Ramos (cell line): Measurements from ENCODE around the gene PLCB1.
"Not testable (repeated sequence)": the region's sequence is repeated elsewhere in the genome, so short reads cannot be mapped to it uniquely, and the experiment has no call there.

Experiments used
- in situ Hi-C: fragments of 300-500 bp; cut with MboI; formaldehyde crosslinking; loops from one replicate; pipeline ENCODE4 v1.14.3; 2022; ENCODE audit warnings: low sequenced_read_pairs; ENCODE audit not compliant: unreplicated experiment

Gene PLCB1

GRCh38 chr20:8131598-8132483 is at the start of gene PLCB1:
Gene PLCB1, plus strand, starts transcription at chr20:8132266. Its CDS starts 386 bp downstream, at chr20:8132652.
- in situ Hi-C loops, result loop anchor here (10.0 to 25.0 kb wide), 2 partner anchors 405 to 593 kb away; no protein-coding TSS in a partner anchor

DNA sequence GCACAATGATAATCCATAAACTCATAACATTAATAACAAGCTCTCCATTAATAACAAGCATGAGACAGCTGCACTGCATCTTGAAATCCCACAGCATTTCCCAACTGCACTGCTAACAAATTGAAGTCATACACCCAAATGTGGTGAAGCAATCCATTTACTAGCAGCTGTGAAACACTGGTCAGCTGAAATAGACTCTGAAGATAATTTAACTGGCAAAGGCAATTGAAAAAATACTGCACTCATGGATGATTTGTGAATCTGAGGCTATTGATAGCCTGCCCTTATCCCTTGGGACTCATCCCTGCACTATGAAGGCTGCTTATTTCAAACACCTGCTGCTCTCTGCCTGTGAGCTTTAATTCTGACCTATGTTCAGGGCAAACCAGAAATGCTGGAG is 49.1 kb upstream of the PLCB1 start:
- in situ Hi-C loops, result no loop called here

- in situ Hi-C loops, result no loop called here
These were observed 42.4 kb upstream of the PLCB1 start for GRCh38 chr20:8089668-8090067.

GRCh38 chr20:8094415-8094818 is 37.6 kb upstream of the PLCB1 start:
- in situ Hi-C loops, result no loop called here

GRCh38 chr20:8094850-8095249 is 37.2 kb upstream of the PLCB1 start:
- in situ Hi-C loops, result no loop called here

GRCh38 chr20:8095648-8096572 is 36.2 kb upstream of the PLCB1 start:
- in situ Hi-C loops, result no loop called here

DNA sequence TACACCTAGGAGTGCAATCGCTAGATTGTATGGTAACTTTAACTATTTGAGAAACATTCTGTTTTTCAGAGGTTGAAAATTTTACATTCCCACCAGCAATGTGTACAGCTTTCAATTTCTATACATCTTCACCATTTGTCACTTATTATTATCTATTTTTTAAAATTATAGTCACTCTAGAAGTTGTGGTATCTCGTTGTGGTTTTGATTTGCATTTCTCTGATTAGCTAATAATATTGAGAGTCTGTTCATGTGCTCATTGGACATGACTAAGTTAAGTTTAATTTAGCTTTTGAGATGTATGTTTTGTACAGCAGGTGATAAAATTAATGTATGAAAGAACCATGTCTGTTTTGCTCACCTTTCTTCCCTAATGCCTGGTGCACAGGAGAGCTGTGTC is 34.8 kb upstream of the PLCB1 start:
- in situ Hi-C loops, result no loop called here

GRCh38 chr20:8104252-8104651 is 27.8 kb upstream of the PLCB1 start:
- in situ Hi-C loops, result no loop called here

DNA sequence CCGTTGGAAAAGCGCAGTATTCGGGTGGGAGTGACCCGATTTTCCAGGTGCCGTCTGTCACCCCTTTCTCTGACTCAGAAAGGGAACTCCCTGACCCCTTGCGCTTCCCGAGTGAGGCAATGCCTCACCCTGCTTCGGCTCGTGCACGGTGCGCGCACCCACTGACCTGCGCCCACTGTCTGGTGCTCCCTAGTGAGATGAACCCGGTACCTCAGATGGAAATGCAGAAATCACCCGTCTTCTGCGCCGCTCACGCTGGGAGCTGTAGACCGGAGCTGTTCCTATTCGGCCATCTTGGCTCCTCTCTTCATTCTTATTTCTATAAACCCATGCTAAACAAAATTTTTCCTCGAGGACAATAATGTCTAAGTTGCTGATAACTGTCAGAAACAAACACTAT is 17.5 kb upstream of the PLCB1 start:
- in situ Hi-C loops, result not testable (repeated sequence)

DNA sequence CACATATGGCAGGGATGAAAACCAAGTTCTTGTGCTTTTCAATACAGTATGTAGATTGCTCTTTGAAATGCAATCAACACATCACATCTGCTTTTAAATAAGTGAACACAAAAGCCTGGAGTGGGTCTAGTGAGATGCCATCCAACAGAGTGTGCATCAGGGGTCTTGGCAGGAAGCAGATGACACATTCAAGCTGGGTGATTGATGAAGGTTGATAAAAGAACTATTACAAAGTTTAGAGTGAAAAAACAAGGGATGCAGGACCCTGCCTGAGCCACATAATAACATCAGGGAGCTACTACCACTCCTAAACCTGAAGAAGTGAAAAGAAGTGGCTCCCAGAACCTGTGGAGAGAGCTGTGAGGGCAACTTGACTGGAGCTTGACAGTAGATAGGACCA is 16.6 kb upstream of the PLCB1 start:
- in situ Hi-C loops, result no loop called here

DNA sequence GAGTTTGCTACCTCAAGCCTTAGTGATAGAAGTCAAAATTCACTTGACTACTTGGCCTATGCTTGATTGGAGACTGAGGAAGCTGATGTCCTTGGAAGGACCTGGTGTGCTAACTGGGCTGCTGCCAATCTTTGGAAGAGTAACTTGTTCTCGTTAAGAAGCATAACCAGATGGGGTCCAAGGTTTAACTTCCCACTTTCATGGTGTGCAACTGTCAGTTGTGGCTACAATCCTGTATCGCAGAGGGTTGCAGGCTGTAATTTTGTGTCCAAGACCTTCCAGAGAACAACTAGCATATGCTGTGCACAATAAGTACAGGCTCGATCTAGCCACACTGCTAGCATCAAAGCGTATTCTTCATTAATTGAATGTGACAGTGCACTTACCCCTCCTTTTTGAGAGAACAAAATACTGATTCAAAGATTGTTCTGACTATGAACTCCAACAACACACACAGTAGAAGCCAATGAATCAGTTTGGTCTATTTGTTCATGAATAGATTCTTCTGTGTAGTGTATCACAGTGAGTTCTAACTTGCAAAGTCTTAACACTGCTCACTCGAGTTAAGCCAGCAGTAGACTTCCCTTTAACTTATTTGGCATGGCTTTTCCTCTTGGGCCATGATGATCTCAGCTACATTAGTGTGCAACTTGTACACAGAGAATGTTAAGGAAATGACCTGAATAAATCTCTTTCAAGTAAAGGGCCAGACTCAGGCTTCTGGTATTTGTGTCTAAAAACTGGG is 15.8 kb upstream of the PLCB1 start:
- in situ Hi-C loops, result no loop called here

DNA sequence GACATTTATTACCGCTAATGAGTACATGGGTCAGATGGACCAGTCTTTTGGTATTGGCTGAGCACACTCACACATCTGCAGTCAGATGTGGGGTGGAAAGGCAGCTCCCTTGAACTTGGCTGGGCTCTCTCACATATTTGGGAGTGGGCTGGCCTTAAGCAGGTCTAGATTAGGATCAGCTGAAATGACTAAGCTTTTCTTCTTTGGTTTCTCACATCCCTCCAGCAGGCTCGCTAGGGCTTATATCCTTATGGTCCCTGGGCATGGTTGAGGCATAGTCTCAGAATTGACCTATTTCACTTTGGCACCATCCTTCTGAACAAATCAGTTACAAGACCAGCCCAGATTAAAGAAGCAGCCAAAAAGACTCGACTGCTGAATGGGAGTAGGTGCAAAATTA is 14.4 kb upstream of the PLCB1 start:
- in situ Hi-C loops, result no loop called here

DNA sequence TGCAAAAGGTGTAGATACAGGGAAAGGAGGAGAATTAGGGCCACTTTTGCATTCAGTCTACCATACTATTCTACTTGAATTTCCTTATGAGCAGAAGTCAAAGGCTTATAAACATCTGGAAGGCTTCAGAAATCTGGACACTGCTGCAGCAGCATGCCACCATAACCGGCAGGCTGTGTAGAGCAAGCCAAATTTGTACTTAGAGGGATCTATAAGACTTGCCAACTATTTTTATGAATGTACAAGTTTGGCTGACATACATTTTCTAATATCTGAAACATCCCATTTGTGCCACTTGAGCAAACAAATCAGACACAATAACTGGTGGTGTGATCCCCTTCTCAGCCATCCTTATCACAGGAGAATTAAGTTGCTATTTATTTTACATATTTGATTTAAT is 14.0 kb upstream of the PLCB1 start:
- in situ Hi-C loops, result no loop called here

- in situ Hi-C loops, result no loop called here
These were observed 13.3 kb upstream of the PLCB1 start for GRCh38 chr20:8118760-8119159.

- in situ Hi-C loops, result no loop called here
These were observed 10.4 kb upstream of the PLCB1 start for GRCh38 chr20:8121666-8122065.

DNA sequence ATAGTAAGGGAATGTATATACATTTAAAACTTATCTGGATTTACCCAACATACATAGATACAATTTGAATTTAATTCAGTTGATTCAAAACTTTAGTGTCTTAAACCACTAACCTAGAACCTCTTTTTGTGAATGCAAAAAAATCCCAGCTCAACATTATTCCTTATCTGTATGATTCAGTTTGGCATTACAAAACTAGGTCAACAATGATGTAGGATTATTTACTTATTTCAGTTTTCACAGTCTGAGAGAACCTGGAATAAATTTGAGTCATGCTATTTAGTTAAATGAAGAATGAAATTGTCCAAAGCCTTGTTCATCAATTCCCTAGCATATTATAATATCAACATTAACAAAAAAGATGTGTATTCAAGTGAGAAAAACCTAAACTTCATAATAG is 7.4 kb upstream of the PLCB1 start:
- in situ Hi-C loops, result loop anchor here (25.0 kb wide), 1 partner anchor 413 kb away; no protein-coding TSS in a partner anchor

- in situ Hi-C loops, result loop anchor here (25.0 kb wide), 1 partner anchor 411 kb away; no protein-coding TSS in a partner anchor
These were observed 5.9 kb upstream of the PLCB1 start for GRCh38 chr20:8126181-8126580.

GRCh38 chr20:8126841-8127378 is 5.2 kb upstream of the PLCB1 start:
- in situ Hi-C loops, result loop anchor here (25.0 kb wide), 1 partner anchor 410 kb away; no protein-coding TSS in a partner anchor

DNA sequence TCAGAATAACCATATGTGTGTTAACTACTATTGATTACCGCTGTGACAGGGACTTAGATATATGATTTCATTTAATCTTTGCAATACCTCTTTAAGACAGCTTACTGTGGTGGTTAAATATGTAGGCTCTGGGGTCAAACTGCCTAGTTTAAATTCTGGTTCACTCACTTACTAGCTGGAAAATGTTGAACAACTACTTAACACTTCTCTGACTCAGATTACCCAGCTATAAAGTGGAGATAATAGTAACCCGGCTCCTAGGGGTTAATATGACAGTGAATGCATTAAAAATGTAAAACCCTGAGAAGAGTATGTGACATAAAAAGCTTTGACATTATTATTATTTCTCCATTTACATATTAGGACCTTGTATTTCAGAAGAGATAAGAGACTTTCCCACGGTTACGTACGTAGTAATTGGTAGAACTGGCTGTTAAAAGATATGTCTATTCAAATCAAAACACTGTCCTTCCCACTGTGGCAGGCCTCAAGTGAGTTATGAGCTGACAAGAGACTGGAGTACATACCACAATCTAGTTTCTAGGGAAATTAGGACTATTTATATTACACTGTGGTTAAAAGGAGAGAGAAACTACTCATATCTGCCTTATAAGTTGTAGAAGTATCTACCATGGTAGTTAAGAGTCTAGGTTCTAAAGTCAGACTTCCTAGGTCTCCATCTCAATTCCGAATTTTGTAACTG is 4.4 kb upstream of the PLCB1 start:
- in situ Hi-C loops, result loop anchor here (25.0 kb wide), 1 partner anchor 410 kb away; no protein-coding TSS in a partner anchor
